ENCODE measurements around the gene PLEKHB2. TPM values are rescaled to one million over a fixed set of nuclear protein-coding genes. Genes with fewer than 3 reads are reported as not detected.

PLEKHB2 gene
- total and polyA plus RNA-seq, 2 of the 8 experiments (the other 6 are each of a cell fraction or from before 2014, with no cell fraction given), result 42.4 to 54.8 TPM

GRCh38 chr2:131077182-131077846 is 27.8 kb upstream of the PLEKHB2 start:
- no peaks in the 10 kb centered on the region for H3K9me3 ChIP-seq (ENCODE audit: insufficient read depth in 2 of 2, low read depth in 1 of 2, low read length in 1 of 2)
- no peak overlapping the region for H2BK12ac ChIP-seq (ENCODE audit: low read depth, low read length)
- no peak overlapping the region for H2BK120ac ChIP-seq (replicated peaks; ENCODE audit: low read depth, low read length)
- no peak overlapping the region; a peak in 1 of 7 replicates for H3K9ac ChIP-seq (replicated peaks in 1 of 4; ENCODE audit: extremely low read depth in 1 of 4, low read depth in 3 of 4, low read length in 3 of 4)
- no peak overlapping the region for H3K4me3 ChIP-seq (ENCODE audit: extremely low read depth in 1 of 4, insufficient read depth in 2 of 4, low read depth in 3 of 4, low read length in 4 of 4)
- ChIA-PET POLR2A (ENCODE audit: partially characterized antibody) (interaction anchor here (1.6 kb wide), 1 partner anchor 17 kb away, joined by 5 read pairs; no protein-coding TSS in a partner anchor), CTCF (ENCODE audit: partially characterized antibody) (interaction anchor here (0.7 to 1.7 kb wide), 4 partner anchors 11 to 82 kb away, joined by 3 to 4 read pairs (median 3); no protein-coding TSS in a partner anchor)
- H3K27me3 ChIP-seq (replicated peaks in 1 of 4; ENCODE audit: control insufficient read depth in 3 of 4, extremely low read depth in 1 of 4, insufficient read depth in 3 of 4, low read length in 3 of 4), result no peaks in the 10 kb centered on the region
- H3K36me3 ChIP-seq (ENCODE audit: control insufficient read depth in 2 of 4, insufficient read depth in 4 of 4, low read length in 3 of 4), result peaks cover 16 to 71% (median 41%) of the 10 kb centered on the region in 4 experiments; a peak in 7 of 8 replicates
- H2BK15ac ChIP-seq (ENCODE audit: low read length), result no peak overlapping the region
- H3K23me2 ChIP-seq (ENCODE audit: low read depth, low read length), result 0 out of 2 replicates have a peak, but pooled peaks cover 2% of the 10 kb centered on the region
- FAIRE-seq (no peak), DNase-seq (ENCODE audit: low read depth in 1 of 2, low spot score in 2 of 2) (no peak)
- no peak overlapping the region for H2BK20ac ChIP-seq (ENCODE audit: low read length)
- no peak overlapping the region for H4K8ac ChIP-seq (ENCODE audit: extremely low read depth, insufficient read depth, low read length)
- peaks cover 20 to 24% of the 10 kb centered on the region in 2 experiments for H4K20me1 ChIP-seq (replicated peaks in 1 of 2; ENCODE audit: control insufficient read depth in 1 of 2, insufficient read depth in 2 of 2, low read length in 2 of 2)
- H2AFZ ChIP-seq (ENCODE audit: low read length), result no peak overlapping the region
- H3K23ac ChIP-seq (ENCODE audit: insufficient read length), result no peak overlapping the region
- H3K4me1 ChIP-seq (replicated peaks in 1 of 4; ENCODE audit: control insufficient read depth in 3 of 4, insufficient read depth in 4 of 4, low read length in 3 of 4), result peaks cover 0 to 10% (median 5%) of the 10 kb centered on the region in 4 experiments; a peak in 4 of 7 replicates
- no peak overlapping the region for H3K4me2 ChIP-seq (ENCODE audit: insufficient read depth in 1 of 2, low read depth in 2 of 2, low read length in 2 of 2)
- H4K91ac ChIP-seq (replicated peaks; ENCODE audit: insufficient read length, low read length), result no peak overlapping the region
- no peak overlapping the region for H3K27ac ChIP-seq (ENCODE audit: low read depth, low read length)
- H3K56ac ChIP-seq (replicated peaks; ENCODE audit: insufficient read length, low read depth, low read length), result no peak overlapping the region
- no peak overlapping the region for H2BK5ac ChIP-seq (ENCODE audit: low read depth, low read length)
- 95% methylated on average over 11 of the region's 11 CpGs; no CpG with 5 or more reads in 1 of the 2 experiments for WGBS, 2 experiments (ENCODE audit: extremely low coverage in 1 of 2, insufficient coverage in 1 of 2, insufficient read length in 1 of 2, insufficient replicate concordance in 2 of 2, low coverage in 1 of 2, low lambda C conversion rate in 2 of 2, missing lambda C conversion rate in 1 of 2)
- H3K18ac ChIP-seq (ENCODE audit: extremely low read depth, low read length), result no peak overlapping the region
- H3K14ac ChIP-seq (ENCODE audit: insufficient read length), result no peak overlapping the region
- peaks cover 17 to 87% of the 10 kb centered on the region in 2 experiments for H3K79me2 ChIP-seq (ENCODE audit: control insufficient read depth in 1 of 2, insufficient read depth in 2 of 2, low read length in 2 of 2)
- no peak overlapping the region for H2AK5ac ChIP-seq (ENCODE audit: low read depth, low read length)
- H3K4ac ChIP-seq (replicated peaks; ENCODE audit: insufficient read length, low read depth, low read length), result no peak overlapping the region
- H3K79me1 ChIP-seq (ENCODE audit: low read depth, low read length), result peaks cover 22% of the 10 kb centered on the region
- no peak overlapping the region for H4K5ac ChIP-seq (ENCODE audit: insufficient read length, low read depth, low read length)
